Neural crest cell (in vitro differentiated cells): ENCODE measurements around the gene HIP1R. TPM values are rescaled to one million over a fixed set of nuclear protein-coding genes. Genes with fewer than 3 reads are reported as not detected.

Experiments
- DNase-seq: peaks from one replicate; pipeline ENCODE4 v3.0.0; 2021; ENCODE audit warnings: low read depth, mixed read lengths, low spot score
- H3K27ac Mint-ChIP-seq: one replicate; pipeline ENCODE4 v1.8.0; 2021; ENCODE audit warnings: mild to moderate bottlenecking, mixed read lengths; ENCODE audit not compliant: unreplicated experiment
- H3K27me3 Mint-ChIP-seq: 2 replicates; pipeline ENCODE4 v1.8.0; 2021; ENCODE audit warnings: low read depth, mild to moderate bottlenecking, mixed read lengths
- H3K36me3 Mint-ChIP-seq: 2 replicates; pipeline ENCODE4 v1.8.0; 2021; ENCODE audit warnings: low read depth, mild to moderate bottlenecking, mixed read lengths
- H3K4me1 Mint-ChIP-seq: 2 replicates; pipeline ENCODE4 v1.8.0; 2021; ENCODE audit warnings: mixed read lengths
- H3K4me3 Mint-ChIP-seq: one replicate; pipeline ENCODE4 v1.8.0; 2021; ENCODE audit warnings: mild to moderate bottlenecking, mixed read lengths
- H3K9me3 Mint-ChIP-seq: 2 replicates; pipeline ENCODE4 v1.8.0; 2021; ENCODE audit warnings: mixed read lengths
- CTCF ChIP-seq: fragments of 200-600 bp; sonication (generic); conservative IDR thresholded peaks from 2 replicates; pipeline ENCODE4 v1.5.0; 2021; ENCODE audit warnings: antibody characterized with exemption, mild to moderate bottlenecking
- total RNA-seq: library from RNA; stranded (reverse); gene quantifications from 2 replicates; pipeline ENCODE4 v1.2.1, GENCODE V29; 2021

The HIP1R gene
- total RNA-seq, 1 donor from 2014 or later = 23.2 TPM

- Mint-ChIP-seq H3K27me3 (peaks cover 2% of the 10 kb centered on the region), H3K4me1 (peaks cover 20% of the 10 kb centered on the region)
Observed at GRCh38 chr12:122843455-122843854, 8.2 kb downstream of the HIP1R start.

GRCh38 chr12:122844366-122844971 lies 9.2 kb downstream of the HIP1R start:
- no peaks in the 10 kb centered on the region for H3K27me3 Mint-ChIP-seq
- no peak overlapping the region for H3K27ac Mint-ChIP-seq
- H3K4me3 Mint-ChIP-seq = no peak overlapping the region
- H3K36me3 Mint-ChIP-seq = no peaks in the 10 kb centered on the region
- no peak for TF ChIP-seq CTCF
- no peak for DNase-seq
- peaks cover 20% of the 10 kb centered on the region for H3K4me1 Mint-ChIP-seq
- H3K9me3 Mint-ChIP-seq = no peaks in the 10 kb centered on the region

More at GRCh38 chr12:122843455-122843854, 8.2 kb downstream of the HIP1R start:
- no peaks in the 10 kb centered on the region for H3K36me3 Mint-ChIP-seq
- H3K27ac Mint-ChIP-seq = peak overlapping the region; percentile 75
- H3K9me3 Mint-ChIP-seq = no peaks in the 10 kb centered on the region
- no peak for DNase-seq
- no peak for TF ChIP-seq CTCF
- no peak overlapping the region for H3K4me3 Mint-ChIP-seq

DNA sequence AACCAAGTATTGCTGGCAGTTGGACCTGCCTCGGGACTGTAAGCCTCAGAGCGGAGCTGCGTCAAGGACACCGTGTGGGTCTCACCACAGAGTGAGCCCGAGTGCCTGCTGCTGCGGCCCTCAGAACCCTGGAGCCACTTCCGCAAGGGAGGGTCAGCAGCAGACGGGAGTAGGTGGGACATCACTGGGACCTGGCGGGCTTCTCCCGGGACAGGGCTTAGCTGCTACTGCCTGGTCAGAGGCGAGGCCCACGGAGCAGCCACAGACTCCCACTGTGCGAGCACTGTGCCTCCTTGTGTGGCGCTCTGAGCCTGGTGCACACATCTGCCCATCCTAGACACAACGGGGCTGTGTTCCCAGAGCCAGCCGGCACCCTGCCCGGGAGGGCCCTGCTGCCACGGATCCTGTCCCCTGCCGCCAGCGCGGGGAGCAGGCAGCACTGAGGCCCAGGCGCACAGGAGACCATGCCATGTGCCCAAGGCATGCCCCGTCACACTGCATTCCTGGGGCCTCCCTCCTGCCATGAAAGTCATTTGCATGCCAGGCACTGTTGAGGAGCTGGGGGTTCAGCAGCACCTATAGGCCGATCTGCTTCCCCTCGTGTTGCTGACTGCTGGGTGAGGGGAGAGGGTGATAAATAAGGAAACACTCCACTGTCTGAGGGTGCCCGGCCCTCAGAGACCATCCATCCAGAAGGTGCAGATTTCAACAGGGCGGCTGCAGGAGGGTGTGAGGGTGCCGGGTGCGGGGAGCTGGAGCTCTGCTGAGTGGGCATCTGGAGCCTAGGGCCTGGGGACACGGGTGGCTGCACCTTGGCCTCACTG lies 10.0 kb downstream of the HIP1R start:
- no peak for DNase-seq
- Mint-ChIP-seq H3K27me3 (no peaks in the 10 kb centered on the region), H3K9me3 (no peaks in the 10 kb centered on the region), H3K4me1 (peaks cover 20% of the 10 kb centered on the region), H3K36me3 (no peaks in the 10 kb centered on the region), H3K27ac (no peak overlapping the region), H3K4me3 (no peak overlapping the region)
- no peak for TF ChIP-seq CTCF

GRCh38 chr12:122845865-122846621 lies 10.8 kb downstream of the HIP1R start:
- H3K27me3 Mint-ChIP-seq = no peaks in the 10 kb centered on the region
- DNase-seq = no peak
- no peaks in the 10 kb centered on the region for H3K36me3 Mint-ChIP-seq
- no peak overlapping the region for H3K4me3 Mint-ChIP-seq
- H3K9me3 Mint-ChIP-seq = no peaks in the 10 kb centered on the region
- no peak for TF ChIP-seq CTCF
- no peak overlapping the region for H3K27ac Mint-ChIP-seq
- H3K4me1 Mint-ChIP-seq = peaks cover 20% of the 10 kb centered on the region

DNA sequence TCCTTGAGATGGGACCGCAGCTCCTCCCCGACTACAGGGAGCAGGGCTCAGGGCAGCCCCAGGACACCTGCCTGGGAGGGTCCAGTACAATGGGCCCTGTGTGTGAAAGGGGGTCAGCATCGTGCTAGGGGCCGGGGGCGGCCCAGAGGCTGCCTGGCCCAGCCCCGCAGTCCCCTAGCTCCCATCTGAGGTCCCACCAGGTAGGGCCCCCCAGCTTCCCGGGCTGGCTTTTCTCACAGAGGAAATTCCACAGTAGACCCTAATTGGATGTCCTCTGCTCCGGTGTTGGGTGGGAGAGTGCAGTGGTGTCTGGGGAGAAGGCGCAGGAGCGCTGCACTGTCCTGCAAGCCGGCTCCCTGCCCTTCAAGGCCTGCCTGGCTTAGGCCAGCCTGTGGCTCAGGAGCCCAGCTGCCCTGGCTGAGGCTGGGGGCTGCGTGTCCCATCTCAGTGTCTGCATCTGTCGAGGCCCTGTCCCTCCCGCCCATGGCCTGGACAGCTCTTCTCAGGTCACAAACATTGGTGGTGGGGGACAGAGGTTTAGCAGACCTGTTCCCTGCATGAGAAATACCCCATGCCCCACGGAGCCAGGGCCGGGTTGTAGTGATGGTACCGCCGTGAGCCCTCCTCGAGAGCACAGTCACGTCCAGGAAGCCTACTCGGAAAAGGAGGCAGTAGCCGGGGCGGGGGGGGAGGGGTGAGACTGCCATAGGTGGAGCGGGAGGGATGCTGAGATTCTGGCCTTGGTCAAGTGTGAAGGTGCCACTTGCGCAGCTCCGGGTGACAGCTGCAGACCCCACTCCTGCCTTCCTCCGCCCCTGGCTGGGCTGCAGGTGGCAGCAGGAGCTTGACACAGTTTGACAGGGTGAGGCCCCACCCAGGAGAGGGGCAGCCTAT lies 11.6 kb downstream of the HIP1R start:
- Mint-ChIP-seq H3K4me3 (no peak overlapping the region), H3K27ac (no peak overlapping the region), H3K27me3 (no peaks in the 10 kb centered on the region), H3K36me3 (no peaks in the 10 kb centered on the region), H3K9me3 (no peaks in the 10 kb centered on the region), H3K4me1 (peaks cover 12% of the 10 kb centered on the region)
- no peak for DNase-seq
- no peak for TF ChIP-seq CTCF
